Activated naive CD4-positive, alpha-beta T cell treated with anti-CD3 and anti-CD28 coated beads, Interleukin-2, amount 50 U/mL, for 16 hours (primary cell): ENCODE data around the gene NUDT2.
"Not testable (repeated sequence)": the region's sequence is repeated elsewhere in the genome, so short reads cannot be mapped to it uniquely, and the experiment has no call there.

ENCODE experiments used
- DNase-seq: peaks from one replicate; pipeline ENCODE4 v3.0.0-alpha.2; 2020

The NUDT2 gene

DNA sequence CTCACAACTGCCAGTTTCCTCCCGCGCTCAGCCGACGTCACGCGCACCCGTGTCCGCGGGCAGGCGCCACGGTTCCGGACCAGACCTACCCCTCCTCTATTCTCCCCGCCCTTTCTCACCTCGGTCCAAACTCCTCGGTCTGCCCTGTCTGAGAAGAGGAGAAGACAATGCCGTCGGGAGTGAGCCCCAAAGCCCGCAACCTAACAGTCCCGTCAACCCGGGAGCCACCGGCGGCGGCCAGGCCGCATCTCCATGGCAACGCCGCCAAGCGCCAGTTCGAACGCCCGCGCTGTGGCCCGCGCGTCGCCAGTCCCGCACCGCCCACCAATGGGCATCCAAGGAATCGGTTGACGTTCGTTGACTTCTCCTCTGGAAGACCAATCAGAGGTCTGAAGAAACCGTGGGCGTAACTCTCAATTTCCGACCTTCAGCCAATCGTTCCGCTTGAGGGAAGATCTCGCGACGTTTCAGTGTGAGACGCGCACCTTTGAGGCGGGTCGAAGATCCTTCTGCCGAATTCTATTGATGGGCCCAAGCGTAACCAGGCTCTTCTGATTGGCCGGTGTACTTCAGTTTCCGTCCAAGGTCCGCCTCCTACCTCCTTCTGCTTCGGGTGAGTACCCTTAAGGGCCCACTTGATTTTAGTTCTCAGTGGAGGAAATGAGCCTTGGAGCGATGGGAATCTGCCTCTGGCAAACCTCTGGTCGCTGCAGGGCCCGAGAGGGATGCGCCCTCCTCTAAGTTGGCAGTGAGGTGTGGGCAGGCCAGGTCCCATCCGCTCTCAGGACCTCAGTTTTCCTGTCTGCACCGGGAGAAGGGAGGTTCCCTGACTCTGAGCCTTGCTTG, at the start of gene NUDT2, which contains the start of gene KIF24:
Gene NUDT2 (plus strand): TSS at position 583 of the 846 bp plus-strand sequence. CDS start 9,471 bp downstream, outside the sequence.
Gene KIF24 (minus strand): TSS at position 282 of the 846 bp plus-strand sequence. CDS start 17,922 bp downstream, outside the sequence.
- DNase-seq, result peak; percentile 95

DNA sequence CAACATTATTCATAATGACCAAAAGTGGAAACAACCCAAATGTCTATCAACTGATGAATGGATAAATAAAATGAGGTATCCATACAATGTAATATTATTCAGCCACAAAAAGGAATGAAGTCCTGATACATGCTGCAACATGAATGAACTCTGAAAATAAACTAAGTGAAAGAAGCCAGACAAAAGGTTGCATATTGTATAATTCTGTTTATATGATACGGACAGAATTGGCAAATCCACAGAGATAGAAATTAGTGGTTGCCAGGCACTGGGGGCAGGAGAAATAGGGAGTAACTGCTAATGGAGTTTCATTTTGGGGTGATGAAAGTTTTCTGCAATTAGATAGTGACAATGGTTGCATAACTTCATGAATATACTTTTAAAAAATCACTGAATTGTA, 47.3 kb upstream of the NUDT2 start:
- no peak for DNase-seq

DNA sequence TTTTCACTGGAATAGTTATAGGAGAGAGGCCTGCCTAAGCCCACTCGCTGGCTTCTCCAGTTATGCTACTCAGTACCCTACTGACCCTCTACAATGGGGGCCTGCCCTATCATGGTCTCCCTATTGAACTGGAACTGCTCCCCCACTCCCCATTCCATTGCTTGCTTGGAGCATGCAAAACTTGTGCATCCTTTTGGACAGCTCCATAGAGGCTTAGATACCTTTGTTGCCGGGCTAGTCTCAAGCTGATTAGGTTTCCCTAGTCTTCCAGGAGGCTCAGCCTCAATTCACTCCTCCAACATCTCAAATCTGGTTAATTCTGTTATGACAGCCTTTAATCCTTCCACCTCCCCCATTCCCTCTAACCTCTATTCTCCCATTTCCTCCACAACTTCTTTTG, 40.2 kb upstream of the NUDT2 start:
- DNase-seq, result no peak

DNA sequence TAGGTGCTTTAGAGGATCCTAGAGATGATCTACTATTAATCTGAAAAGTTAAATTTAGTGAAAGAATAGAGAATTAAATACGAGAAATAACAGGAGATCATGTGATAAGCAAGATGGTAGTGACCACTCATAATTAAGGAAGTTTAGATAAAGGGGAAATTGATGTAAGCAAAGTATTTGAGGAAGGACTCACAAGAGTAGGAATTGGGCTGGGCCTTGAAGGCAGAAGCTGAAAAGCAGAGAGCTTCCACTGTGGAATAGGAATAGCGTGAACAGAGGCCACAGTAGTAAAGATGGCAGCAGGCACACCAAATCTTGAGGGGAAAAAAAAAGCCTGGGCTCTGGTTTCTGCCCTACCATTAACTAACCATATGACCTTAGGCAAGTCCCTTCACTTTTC, 38.3 kb upstream of the NUDT2 start:
- no peak for DNase-seq

DNA sequence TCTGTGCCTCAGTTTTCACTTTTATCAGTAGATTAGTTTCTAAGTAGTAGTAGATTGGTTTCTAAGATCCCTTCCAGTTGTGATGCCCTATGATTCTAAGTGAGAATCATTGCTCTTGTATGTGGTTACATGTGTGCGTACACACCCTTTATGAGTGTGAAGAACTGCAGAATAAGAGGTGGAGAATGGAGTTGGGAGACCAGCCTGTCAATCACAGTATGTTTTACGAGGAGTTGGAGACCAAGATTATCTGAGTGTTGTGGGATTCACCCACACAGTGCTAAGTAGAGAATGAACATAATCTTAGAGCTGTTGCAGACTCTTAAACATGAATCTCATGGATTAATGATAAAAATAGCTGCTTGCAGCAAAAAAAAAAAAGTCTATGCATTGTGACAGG, 37.9 kb upstream of the NUDT2 start:
- DNase-seq, result no peak

DNA sequence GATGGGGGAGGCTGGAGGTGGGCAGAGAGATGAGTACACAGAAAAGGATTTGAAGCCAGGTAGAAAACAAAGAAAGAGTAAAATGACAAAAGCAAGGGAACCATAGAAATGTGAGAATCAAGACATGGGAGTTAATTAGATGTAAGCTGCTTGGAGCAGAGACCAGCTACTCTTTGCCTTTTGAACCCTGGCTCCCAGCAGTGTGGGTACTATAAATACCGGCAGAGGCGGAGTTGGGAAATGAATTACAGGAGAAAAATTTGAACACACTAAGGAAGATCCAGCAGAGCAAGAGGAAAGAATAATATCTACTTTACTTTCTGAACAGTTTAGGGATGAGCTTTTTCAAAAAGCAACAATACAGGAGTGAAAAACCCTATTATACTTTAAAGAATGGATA, 36.8 kb upstream of the NUDT2 start:
- no peak for DNase-seq

DNA sequence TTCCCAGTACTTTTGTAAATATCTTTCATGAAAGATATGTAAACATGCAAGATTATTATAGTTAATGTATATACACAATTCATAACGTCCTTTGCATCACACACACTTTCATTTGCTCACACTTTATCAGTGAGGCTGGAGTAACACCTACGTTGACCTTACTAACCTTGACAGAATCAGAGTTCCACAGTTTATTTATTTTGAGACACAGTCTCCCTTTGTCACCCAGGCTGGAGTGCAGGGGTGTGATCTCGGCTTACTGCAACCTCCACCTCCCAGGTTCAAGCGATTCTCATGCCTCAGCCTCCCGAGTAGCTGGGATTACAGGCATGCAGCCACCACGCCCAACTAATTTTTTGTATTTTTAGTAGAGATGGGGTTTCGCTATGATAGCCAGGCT, 28.3 kb upstream of the NUDT2 start:
- not testable (repeated sequence) for DNase-seq

DNA sequence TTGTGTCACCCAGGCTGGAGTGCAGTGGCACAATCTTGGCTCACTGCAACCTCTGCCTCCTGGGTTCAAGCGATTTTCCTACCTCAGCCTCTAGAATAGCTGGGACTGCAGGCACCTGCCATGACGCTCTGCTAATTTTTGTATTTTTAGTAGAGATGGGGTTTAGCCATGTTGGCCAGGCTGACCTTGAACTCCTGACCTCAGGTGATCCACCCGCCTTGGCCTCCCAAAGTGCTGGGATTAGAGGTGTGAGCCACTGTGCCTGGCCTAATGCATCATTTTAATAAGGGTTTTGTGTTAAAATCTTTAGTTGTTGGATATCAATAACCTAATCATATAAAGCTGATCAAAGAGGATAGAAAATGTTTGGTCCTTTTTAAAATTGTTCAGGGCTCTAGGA, 21.1 kb upstream of the NUDT2 start:
- not testable (repeated sequence) for DNase-seq

DNA sequence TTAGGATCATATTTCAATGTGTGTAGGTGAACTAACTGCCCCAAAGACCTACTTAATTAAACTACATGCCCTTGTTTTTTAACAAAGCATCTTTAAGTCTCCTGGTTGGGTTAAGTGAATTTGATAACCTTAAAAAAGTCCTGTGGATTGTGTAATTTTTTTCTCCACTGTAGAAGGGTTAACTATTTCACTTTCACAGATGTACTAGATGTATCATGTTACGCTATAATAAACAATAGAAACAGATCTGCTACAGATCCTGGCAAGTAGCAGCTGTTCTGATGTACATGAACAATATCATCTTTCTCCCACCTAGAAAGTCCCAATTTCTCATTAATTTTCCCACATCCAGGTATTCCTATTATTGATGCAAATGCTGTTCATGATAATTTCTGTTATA, 19.2 kb upstream of the NUDT2 start:
- DNase-seq, result no peak

DNA sequence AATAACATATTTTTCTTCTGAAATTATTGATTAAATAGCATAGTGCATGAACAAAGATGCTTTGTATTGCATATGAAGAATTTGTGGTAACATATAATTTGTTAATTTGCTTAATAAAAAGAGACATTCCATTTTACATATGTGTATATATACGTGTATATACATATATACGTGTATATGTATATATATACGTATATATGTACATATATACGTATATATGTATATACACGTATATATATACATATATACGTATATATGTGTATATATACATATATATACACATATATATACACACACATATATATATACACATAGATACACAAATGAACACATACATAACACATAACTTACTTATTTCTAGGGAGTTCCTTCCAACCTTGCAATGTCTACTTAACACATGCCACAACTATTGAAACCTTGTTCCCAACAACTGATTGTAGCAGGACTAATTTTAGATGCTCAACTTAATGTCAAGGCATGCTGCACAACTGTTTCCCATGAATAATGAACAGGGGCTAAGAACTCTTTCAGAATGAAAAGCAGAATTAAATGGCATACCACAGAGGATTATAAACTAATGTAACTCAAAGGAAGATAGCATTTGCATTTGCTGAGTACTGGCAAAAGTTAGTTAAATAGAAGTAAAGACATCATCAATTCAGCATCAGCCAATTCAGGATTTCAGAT, 17.7 kb upstream of the NUDT2 start:
- DNase-seq, result no peak

DNA sequence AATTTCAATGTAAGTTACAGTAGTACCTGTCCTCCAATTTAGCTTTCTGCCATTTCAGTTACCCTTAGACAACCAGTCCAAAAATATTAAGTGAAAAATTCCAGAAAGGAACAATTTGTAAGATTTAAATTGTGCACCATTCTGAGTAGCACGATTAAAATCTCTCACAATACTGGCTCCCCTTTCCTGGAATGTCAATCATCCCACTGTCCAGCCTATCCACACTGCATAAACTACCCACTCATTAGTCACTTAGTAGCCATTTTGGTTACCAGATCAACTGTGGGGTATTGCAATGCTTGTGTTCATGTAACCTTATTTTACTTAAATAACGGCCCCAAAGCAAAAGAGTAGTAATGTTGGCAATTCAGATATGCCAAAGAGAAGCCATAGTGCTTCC, 11.9 kb upstream of the NUDT2 start:
- DNase-seq, result no peak

DNA sequence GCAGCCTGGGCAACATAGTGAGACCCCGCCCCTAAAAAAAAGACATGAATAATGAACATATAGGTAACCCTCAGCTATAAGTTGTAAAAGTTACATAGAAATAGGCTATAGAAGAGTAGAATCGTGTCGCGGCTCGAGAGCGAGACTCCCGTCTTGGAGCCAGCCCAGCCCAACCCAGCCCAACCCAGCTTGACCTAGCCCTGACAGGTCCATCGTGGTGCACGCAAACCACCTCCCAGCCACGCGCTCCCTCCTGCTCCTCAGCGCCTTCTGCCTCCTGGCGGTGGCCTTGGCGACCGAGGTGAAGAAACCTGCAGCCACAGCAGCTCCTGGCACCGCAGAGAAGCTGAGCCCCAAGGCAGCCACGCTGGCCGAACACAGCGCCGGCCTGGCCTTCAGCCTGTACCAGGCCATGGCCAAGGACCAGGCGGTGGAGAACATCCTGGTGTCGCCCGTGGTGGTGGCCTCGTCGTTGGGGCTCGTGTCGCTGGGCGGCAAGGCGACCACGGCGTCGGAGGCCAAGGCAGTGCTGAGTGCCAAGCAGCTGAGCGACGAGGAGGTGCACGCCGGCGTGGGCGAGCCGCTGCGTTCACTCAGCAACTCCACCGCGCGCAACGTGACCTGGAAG, 11.1 kb upstream of the NUDT2 start:
- DNase-seq, result no peak

DNA sequence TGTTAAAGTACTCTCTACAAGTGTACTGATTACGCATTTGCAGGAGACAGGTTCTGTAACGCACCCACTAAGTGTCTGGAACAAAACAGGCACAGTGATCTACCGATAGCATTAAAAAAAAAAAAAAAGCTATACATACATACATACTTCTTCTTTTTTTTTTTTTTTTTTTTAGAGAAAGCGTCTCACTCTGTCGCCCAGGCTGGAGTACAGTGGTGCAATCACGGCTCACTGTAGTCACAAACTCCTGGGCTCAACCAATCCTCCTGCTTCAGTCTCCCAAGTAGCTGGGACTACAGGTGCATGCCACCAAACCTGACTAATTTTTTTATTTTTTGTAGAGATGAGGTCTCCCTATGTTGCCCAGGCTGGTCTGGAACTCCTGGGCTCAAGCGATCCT, 7.9 kb upstream of the NUDT2 start:
- no peak for DNase-seq

DNA sequence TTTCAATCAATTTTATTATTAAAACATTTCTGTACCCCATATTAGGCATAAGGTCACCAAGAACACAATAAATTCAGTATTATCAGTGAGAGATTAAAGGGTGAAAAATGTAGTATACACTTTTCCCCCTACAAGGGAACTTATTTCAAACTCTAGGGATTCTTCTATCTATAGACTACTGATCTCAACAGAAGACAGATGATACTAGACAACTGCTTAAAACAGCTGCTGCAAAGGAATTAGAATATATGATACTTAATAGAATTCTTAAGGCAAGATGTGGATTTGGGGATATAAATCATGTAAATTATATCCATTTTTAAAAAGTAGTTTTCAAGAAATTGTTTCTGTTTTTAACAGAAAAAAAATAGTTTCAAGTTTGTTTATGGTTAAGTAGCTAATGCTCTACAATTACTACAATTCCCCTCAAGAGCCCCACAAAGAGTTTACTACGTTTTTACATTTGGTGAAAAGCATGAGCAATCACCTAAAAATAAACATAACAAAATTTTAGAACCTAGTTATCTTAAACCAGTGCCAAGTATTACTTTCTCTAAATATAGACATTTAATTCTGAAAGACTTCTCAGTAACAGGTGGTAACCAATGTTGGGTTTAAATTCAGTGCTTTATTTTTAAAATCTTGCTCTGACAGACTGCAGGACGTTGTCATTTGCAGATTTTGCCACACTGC, 6.3 kb upstream of the NUDT2 start:
- DNase-seq, result no peak

DNA sequence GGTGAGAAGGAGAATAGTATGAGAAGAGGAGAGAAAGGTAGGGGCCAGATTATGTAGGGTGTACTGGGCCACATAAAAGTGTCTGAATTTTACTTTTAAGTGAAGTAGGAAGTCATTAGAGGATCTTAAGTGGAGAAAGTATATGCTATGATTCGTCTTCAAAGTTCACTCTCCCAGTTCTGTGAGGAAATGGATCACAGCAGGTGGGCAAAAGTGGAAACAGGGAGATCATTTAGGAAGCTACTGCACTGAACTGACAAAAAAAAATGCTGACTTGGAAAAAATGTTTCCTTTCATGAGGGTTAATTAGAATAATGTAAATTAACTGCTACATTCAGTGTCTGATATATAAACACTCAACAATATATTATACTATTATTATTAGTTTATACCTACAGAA, 2.7 kb upstream of the NUDT2 start:
- DNase-seq, result no peak

DNA sequence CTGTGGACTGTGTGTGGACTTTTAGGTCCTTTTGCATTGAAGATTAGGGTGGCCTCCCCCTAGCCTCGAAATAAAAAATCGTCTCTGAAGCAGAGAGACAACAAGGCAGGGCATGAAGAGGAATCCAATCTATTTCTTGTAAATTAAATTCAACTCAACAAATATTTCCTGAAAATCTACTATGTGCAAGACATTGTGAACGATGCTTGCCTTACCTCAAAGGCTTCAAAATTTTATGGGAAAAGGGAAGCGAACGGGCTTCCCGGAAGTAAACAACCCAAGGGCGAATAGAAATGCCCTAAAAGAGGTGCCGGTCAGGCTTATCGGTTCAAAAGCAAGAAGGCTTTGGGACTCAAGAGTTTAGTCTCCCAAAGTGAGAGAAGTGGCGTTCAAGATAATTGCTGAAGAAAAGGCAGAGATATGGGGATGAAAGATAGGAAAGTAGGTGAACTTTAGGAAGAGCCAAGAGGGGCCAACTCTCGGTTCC, 826 bp upstream of the NUDT2 start:
- DNase-seq, result no peak

DNA sequence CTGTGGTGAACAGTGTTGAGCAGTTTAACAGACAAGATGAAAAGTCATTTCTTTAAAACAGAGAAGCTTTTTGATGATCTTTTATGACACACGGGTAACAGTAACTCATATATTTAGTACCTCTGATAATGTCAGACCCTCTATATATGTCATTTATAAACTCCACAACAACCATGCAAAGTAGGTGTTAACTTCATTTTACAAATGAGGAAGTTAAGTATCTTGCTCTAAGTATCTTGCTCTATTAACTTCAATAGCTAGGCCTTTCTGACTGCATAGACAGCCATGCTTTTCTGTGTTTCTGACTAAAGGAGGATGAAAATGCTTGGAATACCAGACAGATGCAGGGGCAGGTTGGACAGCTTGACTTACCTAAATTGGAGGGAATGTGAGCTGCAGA, 1.8 kb downstream of the NUDT2 start:
- no peak for DNase-seq

DNA sequence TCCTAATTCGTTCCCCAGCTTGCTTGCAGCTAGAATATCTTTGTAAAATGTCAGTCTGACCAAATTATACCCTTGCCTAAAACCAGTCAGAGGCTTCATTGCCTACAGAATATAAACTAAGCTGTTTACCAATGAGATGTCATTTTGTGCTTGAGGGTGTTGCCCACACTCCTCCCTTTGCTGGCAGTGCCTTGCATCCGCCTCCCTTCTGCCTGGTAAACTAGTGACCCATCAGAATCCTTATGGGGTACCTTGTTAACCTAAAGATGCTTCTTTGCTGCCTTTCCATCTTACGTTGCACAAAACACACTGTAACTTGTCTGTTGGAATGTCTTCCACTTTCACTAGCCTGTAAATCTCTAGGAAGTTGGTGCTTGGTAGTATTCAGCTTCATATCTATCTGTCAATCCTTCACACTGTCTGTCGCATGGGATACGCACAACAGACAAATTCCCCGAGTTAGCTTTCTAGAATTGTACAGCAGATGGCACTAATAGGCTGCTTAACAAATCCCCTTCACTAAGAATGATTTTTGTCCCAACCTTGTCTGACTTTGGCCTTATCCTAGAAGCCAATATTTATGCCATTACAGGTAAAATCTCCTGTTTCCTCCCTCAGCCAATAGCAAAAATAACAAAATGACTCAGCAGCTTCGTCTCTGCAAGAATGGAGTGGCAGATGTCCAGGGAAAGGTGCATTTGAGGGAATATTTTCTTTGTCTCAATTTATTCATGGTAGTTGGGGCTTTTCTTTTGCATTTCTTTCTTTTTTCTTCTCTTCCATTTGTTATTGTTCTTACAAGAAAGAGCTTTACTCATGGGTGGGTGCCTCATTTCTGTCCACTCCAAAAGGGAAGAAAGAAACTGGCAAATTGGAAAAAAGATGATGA, 3.0 kb downstream of the NUDT2 start:
- no peak for DNase-seq

DNA sequence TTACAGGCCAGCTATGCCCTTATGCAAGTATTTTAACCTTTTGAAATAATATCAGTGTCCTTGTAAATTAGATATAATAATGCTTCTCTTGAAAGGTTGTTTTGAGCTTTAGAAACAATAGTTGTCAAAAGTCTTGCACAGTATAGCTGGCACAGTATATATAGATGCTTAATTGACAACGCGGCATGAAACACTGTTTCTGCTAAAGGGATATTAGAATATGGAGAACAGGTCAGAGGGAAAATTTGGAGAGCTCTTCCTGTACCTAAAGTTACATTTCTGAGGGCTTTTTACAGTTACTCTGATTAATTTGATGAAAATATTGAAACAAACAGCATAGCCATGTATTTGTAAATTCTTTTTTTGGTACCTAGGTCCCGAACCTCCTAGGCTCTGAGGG, 4.5 kb downstream of the NUDT2 start:
- no peak for DNase-seq

DNA sequence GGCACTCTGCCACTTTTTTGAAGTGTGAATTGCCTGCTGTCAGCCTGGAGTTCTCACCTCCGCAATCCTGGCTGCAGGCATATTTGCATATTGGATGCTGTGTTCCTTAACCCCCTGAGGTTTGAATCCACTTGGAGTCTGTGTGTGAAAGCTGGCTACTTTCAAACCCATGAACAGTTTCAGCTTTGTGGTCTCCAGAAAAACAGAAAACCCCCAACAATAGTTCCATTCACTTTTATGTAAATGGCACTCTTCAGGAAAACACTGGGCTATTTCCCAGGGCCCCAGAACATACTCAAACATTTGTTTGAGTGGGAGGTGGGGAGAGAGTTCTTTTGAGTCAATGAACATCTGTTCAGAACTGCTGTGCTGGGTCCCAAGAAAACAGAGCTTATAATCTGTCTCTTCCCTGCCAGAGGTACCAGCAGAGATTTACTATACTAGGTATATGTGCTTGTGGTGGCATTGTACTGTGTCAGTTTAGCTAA, 5.0 kb downstream of the NUDT2 start:
- DNase-seq, result no peak

DNA sequence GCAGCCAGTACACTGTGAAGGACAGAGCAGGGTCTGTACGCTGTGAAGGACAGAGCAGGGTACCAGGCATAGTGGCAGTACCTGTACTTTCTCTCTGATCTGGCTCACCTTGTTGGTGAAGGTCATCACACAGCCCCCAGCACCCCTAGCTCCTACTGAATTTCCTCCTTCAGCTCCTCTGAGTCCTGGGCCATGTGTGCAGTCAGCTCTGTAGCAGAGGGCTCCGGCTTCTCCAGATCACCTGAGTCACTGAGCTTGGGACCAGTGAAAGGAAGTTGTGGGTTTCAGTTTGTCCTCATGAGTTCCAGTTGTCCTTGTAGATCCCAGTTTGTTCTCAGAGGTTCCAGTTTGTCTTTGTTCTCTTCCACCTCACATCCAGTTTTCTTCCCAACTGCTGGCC, 5.5 kb downstream of the NUDT2 start:
- no peak for DNase-seq

DNA sequence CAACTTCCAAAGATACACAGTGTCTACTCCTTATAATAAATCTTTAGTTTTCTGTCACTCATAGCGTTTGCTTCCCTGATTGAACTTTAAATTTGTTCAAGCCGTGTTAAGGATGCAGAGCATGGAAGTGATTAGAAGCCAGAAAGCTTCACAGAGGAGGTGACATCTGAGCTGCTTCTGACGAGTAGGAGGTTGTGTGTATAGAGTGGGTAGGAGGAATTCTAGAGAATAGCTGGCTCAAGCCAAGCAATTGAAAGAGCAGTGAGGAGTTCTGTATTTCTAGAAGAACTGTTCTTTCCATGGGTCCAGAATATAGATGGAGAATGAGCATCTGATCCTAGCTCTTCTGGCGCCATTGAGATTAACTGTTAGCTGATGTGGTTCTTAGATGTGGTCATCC, 6.0 kb downstream of the NUDT2 start:
- no peak for DNase-seq
